PC-3 (cell line): ENCODE data around the gene CAPS2.

Experiments
- EZH2 ChIP-seq: fragments of 300-600 bp; sonication (generic); IDR thresholded peaks from one replicate; pipeline ENCODE4 v1.6.1; 2017; ENCODE audit warnings: antibody characterized with exemption, mild to moderate bottlenecking, low read length; ENCODE audit not compliant: unreplicated experiment
- TF ChIP-seq, protein P1 (sequence below): fragments of 300-600 bp; sonication (generic); conservative IDR thresholded peaks from 2 replicates; pipeline ENCODE4 v1.5.1; 2017; ENCODE audit warnings: antibody characterized with exemption, low read depth, mild to moderate bottlenecking, low read length

DNA sequence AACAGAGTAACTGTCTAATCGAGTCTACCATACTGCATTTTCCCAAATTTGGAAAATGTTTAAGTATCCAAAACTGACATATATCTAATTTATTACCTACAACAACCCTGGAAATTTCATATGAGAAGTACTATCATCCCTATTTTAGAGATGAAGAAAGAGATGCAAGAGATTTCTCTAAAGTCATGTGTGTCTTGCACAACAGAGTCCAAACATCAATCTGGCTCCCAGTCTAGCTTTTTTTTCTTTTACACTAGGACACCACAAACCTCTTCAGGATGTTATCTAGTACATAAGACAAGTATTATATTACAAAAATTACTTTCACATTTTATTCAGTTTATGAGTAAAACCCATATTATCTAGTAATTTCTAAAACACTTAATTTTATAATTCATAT is 39.1 kb downstream of the CAPS2 start:
- TF ChIP-seq, protein P1, sequence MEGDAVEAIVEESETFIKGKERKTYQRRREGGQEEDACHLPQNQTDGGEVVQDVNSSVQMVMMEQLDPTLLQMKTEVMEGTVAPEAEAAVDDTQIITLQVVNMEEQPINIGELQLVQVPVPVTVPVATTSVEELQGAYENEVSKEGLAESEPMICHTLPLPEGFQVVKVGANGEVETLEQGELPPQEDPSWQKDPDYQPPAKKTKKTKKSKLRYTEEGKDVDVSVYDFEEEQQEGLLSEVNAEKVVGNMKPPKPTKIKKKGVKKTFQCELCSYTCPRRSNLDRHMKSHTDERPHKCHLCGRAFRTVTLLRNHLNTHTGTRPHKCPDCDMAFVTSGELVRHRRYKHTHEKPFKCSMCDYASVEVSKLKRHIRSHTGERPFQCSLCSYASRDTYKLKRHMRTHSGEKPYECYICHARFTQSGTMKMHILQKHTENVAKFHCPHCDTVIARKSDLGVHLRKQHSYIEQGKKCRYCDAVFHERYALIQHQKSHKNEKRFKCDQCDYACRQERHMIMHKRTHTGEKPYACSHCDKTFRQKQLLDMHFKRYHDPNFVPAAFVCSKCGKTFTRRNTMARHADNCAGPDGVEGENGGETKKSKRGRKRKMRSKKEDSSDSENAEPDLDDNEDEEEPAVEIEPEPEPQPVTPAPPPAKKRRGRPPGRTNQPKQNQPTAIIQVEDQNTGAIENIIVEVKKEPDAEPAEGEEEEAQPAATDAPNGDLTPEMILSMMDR, result no peak
- no peak for TF ChIP-seq EZH2
